ENCODE data around the gene LY6G5C. TPM values are rescaled to one million over a fixed set of nuclear protein-coding genes. Genes with fewer than 3 reads are reported as not detected.
A peak's percentile ranks its signal among the peaks of the same experiment; 100 is the strongest.

Gene LY6G5C
- total and polyA plus RNA-seq, 7 experiments from 2014 or later: 2.4 to 10.2 (median 3.2) TPM

- Mint-ChIP-seq H3K27me3 (no peaks in the 10 kb centered on the region), H3K4me1 (peaks cover 0 to 10% (median 0%) of the 10 kb centered on the region in 7 donors), H3K9me3 (no peaks in the 10 kb centered on the region), H3K27ac (peak overlapping the region in 4 of 9 donors; percentile 40 to 60 (median 51)), H3K4me3 (no peak overlapping the region), H3K36me3 (peaks cover 8 to 41% (median 19%) of the 10 kb centered on the region in 5 donors)
- no peaks in the 10 kb centered on the region for H3K27me3 ChIP-seq (ENCODE audit: control insufficient read depth in 2 of 2, insufficient read depth in 2 of 2, low read length in 2 of 2)
- H3K27ac ChIP-seq (ENCODE audit: low read depth, low read length): no peak overlapping the region
- no peaks in the 10 kb centered on the region for H3K9me3 ChIP-seq (ENCODE audit: control insufficient read depth in 2 of 3, low read length in 3 of 3)
- intact Hi-C loops (cut with micrococcal nuclease): no loop called here
- ChIA-PET POLR2A (interaction anchor here (0.8 kb wide), 1 partner anchor 37 kb away, joined by 3 read pairs; no protein-coding TSS in a partner anchor), CTCF (interaction anchor here (0.7 to 1.7 kb wide), 2 partner anchors 16 to 37 kb away, joined by 3 to 4 read pairs; no protein-coding TSS in a partner anchor)
- DNase-seq (no peak), ATAC-seq (peak; percentile 23)
- no peak overlapping the region for H3K4me3 ChIP-seq (ENCODE audit: low read length)
- peaks cover 19 to 94% (median 22%) of the 10 kb centered on the region in 3 experiments for H3K36me3 ChIP-seq (ENCODE audit: control insufficient read depth in 2 of 3, insufficient read depth in 3 of 3, low read length in 3 of 3)
- H3K4me1 ChIP-seq (ENCODE audit: control insufficient read depth in 2 of 2, insufficient read depth in 2 of 2, low read length in 2 of 2): no peaks in the 10 kb centered on the region
Measured at GRCh38 chr6:31634969-31635575, 45.8 kb downstream of the LY6G5C start.

DNA sequence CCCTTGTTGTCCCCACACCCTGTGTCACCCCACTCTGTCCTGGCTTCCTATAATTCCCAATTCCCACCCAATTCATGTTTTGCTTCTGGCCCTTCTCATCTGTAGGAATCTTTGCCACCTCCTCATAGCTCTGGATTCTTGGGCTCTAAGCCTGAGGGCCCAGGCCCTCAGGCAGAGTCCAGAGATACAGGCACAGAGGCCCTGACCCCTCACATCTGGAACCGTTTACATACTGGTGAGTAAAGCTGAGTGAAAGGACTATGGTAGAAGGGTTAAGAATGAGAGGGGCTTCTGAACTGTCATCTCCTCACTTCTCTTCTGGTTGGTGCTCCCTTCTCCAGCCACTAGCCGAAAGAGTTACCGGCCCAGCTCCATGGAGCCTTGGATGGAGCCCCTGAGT, 46.7 kb downstream of the LY6G5C start:
- no peak overlapping the region for H3K4me3 ChIP-seq (ENCODE audit: low read length)
- intact Hi-C loops (cut with micrococcal nuclease): no loop called here
- no peaks in the 10 kb centered on the region for H3K4me1 ChIP-seq (ENCODE audit: control insufficient read depth in 2 of 2, insufficient read depth in 2 of 2, low read length in 2 of 2)
- POLR2A ChIA-PET: interaction anchor here (0.9 to 1.0 kb wide), 2 partner anchors 52 to 54 kb away, joined by 3 read pairs; partner anchors contain the start of gene LTB
- no peaks in the 10 kb centered on the region for H3K27me3 ChIP-seq (ENCODE audit: control insufficient read depth in 2 of 2, insufficient read depth in 2 of 2, low read length in 2 of 2)
- no peaks in the 10 kb centered on the region for H3K9me3 ChIP-seq (ENCODE audit: control insufficient read depth in 2 of 3, low read length in 3 of 3)
- no peak overlapping the region for H3K4me3 Mint-ChIP-seq
- no peak overlapping the region for H3K27ac ChIP-seq (ENCODE audit: low read depth, low read length)
- peaks cover 0 to 5% (median 0%) of the 10 kb centered on the region in 7 donors for H3K4me1 Mint-ChIP-seq
- no peaks in the 10 kb centered on the region for H3K9me3 Mint-ChIP-seq
- H3K36me3 Mint-ChIP-seq: peaks cover 8 to 44% (median 19%) of the 10 kb centered on the region in 5 donors
- no peak for DNase-seq
- ATAC-seq: no peak
- no peaks in the 10 kb centered on the region for H3K27me3 Mint-ChIP-seq
- CTCF ChIA-PET: interaction anchor here (1.7 kb wide), 1 partner anchor 17 kb away, joined by 4 read pairs; no protein-coding TSS in a partner anchor
- H3K27ac Mint-ChIP-seq: peak overlapping the region in 3 of 9 donors; percentile 27 to 76 (median 46)
- peaks cover 15 to 94% (median 18%) of the 10 kb centered on the region in 3 experiments for H3K36me3 ChIP-seq (ENCODE audit: control insufficient read depth in 2 of 3, insufficient read depth in 3 of 3, low read length in 3 of 3)

GRCh38 chr6:31633447-31633846, 47.4 kb downstream of the LY6G5C start:
- H3K4me1 ChIP-seq (ENCODE audit: control insufficient read depth in 2 of 2, insufficient read depth in 2 of 2, low read length in 2 of 2): no peaks in the 10 kb centered on the region
- H3K36me3 Mint-ChIP-seq: peaks cover 8 to 50% (median 19%) of the 10 kb centered on the region in 5 donors
- DNase-seq (no peak), ATAC-seq (no peak)
- no peaks in the 10 kb centered on the region for H3K9me3 Mint-ChIP-seq
- POLR2A ChIA-PET: interaction anchor here (1.0 to 1.1 kb wide), 2 partner anchors 18 to 51 kb away, joined by 3 read pairs; partner anchors contain the start of gene LTB
- H3K27ac ChIP-seq (ENCODE audit: low read depth, low read length): no peak overlapping the region
- H3K9me3 ChIP-seq (ENCODE audit: control insufficient read depth in 2 of 3, low read length in 3 of 3): no peaks in the 10 kb centered on the region
- peaks cover 15 to 97% (median 21%) of the 10 kb centered on the region in 3 experiments for H3K36me3 ChIP-seq (ENCODE audit: control insufficient read depth in 2 of 3, insufficient read depth in 3 of 3, low read length in 3 of 3)
- H3K27me3 ChIP-seq (ENCODE audit: control insufficient read depth in 2 of 2, insufficient read depth in 2 of 2, low read length in 2 of 2): no peaks in the 10 kb centered on the region
- intact Hi-C loops (cut with micrococcal nuclease): no loop called here
- H3K27ac Mint-ChIP-seq: peak overlapping the region in 1 of 9 donors; percentile 51
- H3K4me3 Mint-ChIP-seq: no peak overlapping the region
- CTCF ChIA-PET: interaction anchor here (1.7 kb wide), 1 partner anchor 18 kb away, joined by 4 read pairs; no protein-coding TSS in a partner anchor
- peaks cover 0 to 5% (median 0%) of the 10 kb centered on the region in 7 donors for H3K4me1 Mint-ChIP-seq
- no peaks in the 10 kb centered on the region for H3K27me3 Mint-ChIP-seq
- no peak overlapping the region for H3K4me3 ChIP-seq (ENCODE audit: low read length)

DNA sequence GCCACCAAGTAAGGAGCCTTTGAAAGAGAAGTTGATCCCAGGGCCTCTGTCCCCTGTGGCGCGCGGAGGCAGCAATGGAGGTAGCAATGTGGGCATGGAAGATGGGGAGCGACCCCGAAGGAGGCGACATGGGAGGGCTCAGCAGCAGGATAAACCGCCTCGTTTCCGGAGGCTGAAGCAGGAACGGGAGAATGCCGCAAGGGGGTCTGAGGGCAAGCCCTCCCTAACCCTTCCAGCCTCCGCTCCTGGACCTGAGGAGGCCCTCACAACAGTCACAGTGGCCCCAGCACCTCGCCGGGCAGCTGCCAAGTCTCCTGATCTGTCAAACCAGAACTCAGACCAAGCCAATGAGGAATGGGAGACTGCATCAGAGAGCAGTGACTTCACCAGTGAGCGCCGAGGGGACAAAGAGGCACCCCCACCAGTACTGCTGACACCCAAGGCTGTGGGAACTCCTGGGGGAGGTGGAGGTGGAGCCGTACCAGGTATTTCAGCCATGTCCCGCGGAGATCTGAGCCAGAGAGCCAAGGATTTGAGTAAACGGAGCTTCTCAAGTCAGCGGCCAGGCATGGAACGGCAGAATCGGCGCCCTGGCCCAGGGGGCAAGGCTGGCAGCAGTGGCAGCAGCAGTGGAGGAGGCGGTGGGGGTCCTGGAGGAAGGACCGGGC, 48.5 kb downstream of the LY6G5C start:
- Histone ChIP-seq H3K36me3 (ENCODE audit: control insufficient read depth in 2 of 3, insufficient read depth in 3 of 3, low read length in 3 of 3) (peaks cover 15 to 100% (median 21%) of the 10 kb centered on the region in 3 experiments), H3K27ac (ENCODE audit: low read depth, low read length) (no peak overlapping the region), H3K4me1 (ENCODE audit: control insufficient read depth in 2 of 2, insufficient read depth in 2 of 2, low read length in 2 of 2) (no peaks in the 10 kb centered on the region), H3K27me3 (ENCODE audit: control insufficient read depth in 2 of 2, insufficient read depth in 2 of 2, low read length in 2 of 2) (no peaks in the 10 kb centered on the region), H3K9me3 (ENCODE audit: control insufficient read depth in 2 of 3, low read length in 3 of 3) (no peaks in the 10 kb centered on the region), H3K4me3 (ENCODE audit: low read length) (no peak overlapping the region)
- no peak overlapping the region for H3K4me3 Mint-ChIP-seq
- DNase-seq (no peak), ATAC-seq (no peak)
- ChIA-PET POLR2A (no interaction called here), CTCF (no interaction called here)
- H3K27me3 Mint-ChIP-seq: no peaks in the 10 kb centered on the region
- intact Hi-C loops (cut with micrococcal nuclease): no loop called here
- peaks cover 15 to 55% (median 20%) of the 10 kb centered on the region in 5 donors for H3K36me3 Mint-ChIP-seq
- no peaks in the 10 kb centered on the region for H3K9me3 Mint-ChIP-seq
- H3K27ac Mint-ChIP-seq: peak overlapping the region in 2 of 9 donors; percentile 33 to 38
- H3K4me1 Mint-ChIP-seq: peaks cover 0 to 14% (median 0%) of the 10 kb centered on the region in 7 donors

DNA sequence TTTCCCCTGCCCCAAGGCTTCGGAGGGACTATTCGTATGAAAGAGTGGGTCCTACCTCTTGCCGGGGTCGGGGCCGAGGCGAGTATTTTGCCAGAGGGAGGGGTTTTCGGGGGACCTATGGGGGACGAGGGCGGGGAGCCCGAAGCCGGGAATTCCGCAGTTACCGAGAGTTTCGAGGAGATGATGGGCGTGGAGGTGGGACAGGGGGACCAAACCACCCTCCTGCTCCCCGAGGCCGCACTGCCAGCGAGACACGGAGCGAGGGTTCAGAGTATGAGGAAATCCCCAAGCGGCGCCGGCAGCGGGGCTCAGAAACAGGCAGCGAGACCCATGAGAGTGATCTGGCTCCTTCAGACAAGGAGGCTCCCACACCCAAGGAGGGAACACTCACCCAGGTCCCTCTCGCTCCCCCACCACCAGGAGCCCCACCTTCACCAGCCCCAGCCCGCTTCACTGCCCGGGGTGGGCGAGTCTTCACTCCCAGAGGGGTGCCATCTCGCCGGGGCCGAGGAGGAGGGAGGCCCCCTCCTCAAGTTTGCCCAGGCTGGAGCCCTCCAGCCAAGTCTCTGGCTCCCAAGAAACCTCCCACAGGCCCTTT, 49.1 kb downstream of the LY6G5C start:
- no peak for DNase-seq
- CTCF ChIA-PET: no interaction called here
- H3K4me3 Mint-ChIP-seq: no peak overlapping the region
- Histone ChIP-seq H3K27ac (ENCODE audit: low read depth, low read length) (no peak overlapping the region), H3K9me3 (ENCODE audit: control insufficient read depth in 2 of 3, low read length in 3 of 3) (no peaks in the 10 kb centered on the region), H3K36me3 (ENCODE audit: control insufficient read depth in 2 of 3, insufficient read depth in 3 of 3, low read length in 3 of 3) (peaks cover 16 to 100% (median 26%) of the 10 kb centered on the region in 3 experiments), H3K27me3 (ENCODE audit: control insufficient read depth in 2 of 2, insufficient read depth in 2 of 2, low read length in 2 of 2) (no peaks in the 10 kb centered on the region), H3K4me1 (ENCODE audit: control insufficient read depth in 2 of 2, insufficient read depth in 2 of 2, low read length in 2 of 2) (no peaks in the 10 kb centered on the region), H3K4me3 (ENCODE audit: low read length) (no peak overlapping the region)
- H3K9me3 Mint-ChIP-seq: no peaks in the 10 kb centered on the region
- ATAC-seq: no peak
- no peaks in the 10 kb centered on the region for H3K27me3 Mint-ChIP-seq
- intact Hi-C loops (cut with micrococcal nuclease): no loop called here
- H3K4me1 Mint-ChIP-seq: peaks cover 0 to 17% (median 0%) of the 10 kb centered on the region in 7 donors
- peaks cover 15 to 56% (median 24%) of the 10 kb centered on the region in 5 donors for H3K36me3 Mint-ChIP-seq
- POLR2A ChIA-PET: no interaction called here
- peak overlapping the region in 1 of 9 donors; percentile 8 for H3K27ac Mint-ChIP-seq

GRCh38 chr6:31631209-31631608, 49.7 kb downstream of the LY6G5C start:
- ChIA-PET CTCF (no interaction called here), POLR2A (no interaction called here)
- no peaks in the 10 kb centered on the region for H3K9me3 ChIP-seq (ENCODE audit: control insufficient read depth in 2 of 3, low read length in 3 of 3)
- Mint-ChIP-seq H3K4me1 (peaks cover 0 to 15% (median 0%) of the 10 kb centered on the region in 7 donors), H3K36me3 (peaks cover 15 to 56% (median 30%) of the 10 kb centered on the region in 5 donors), H3K4me3 (no peak overlapping the region), H3K27me3 (no peaks in the 10 kb centered on the region), H3K27ac (no peak overlapping the region), H3K9me3 (no peaks in the 10 kb centered on the region)
- H3K27me3 ChIP-seq (ENCODE audit: control insufficient read depth in 2 of 2, insufficient read depth in 2 of 2, low read length in 2 of 2): no peaks in the 10 kb centered on the region
- DNase-seq (no peak), ATAC-seq (no peak)
- H3K4me1 ChIP-seq (ENCODE audit: control insufficient read depth in 2 of 2, insufficient read depth in 2 of 2, low read length in 2 of 2): no peaks in the 10 kb centered on the region
- no peak overlapping the region for H3K4me3 ChIP-seq (ENCODE audit: low read length)
- peaks cover 17 to 100% (median 31%) of the 10 kb centered on the region in 3 experiments for H3K36me3 ChIP-seq (ENCODE audit: control insufficient read depth in 2 of 3, insufficient read depth in 3 of 3, low read length in 3 of 3)
- H3K27ac ChIP-seq (ENCODE audit: low read depth, low read length): no peak overlapping the region
- intact Hi-C loops (cut with micrococcal nuclease): no loop called here

Data from naive thymus-derived CD4-positive, alpha-beta T cell (primary cell).